SKM-1 treated with dmso at 0.1 percent for 144 hours (cell line): ENCODE data around the gene STX16.

Experiments
- DNase-seq: peaks from one replicate; lab custom pipeline; 2025; ENCODE audit not compliant: unreplicated experiment; lab: John Stamatoyannopoulos, UW

STX16 gene, protein sequence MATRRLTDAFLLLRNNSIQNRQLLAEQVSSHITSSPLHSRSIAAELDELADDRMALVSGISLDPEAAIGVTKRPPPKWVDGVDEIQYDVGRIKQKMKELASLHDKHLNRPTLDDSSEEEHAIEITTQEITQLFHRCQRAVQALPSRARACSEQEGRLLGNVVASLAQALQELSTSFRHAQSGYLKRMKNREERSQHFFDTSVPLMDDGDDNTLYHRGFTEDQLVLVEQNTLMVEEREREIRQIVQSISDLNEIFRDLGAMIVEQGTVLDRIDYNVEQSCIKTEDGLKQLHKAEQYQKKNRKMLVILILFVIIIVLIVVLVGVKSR

DNA sequence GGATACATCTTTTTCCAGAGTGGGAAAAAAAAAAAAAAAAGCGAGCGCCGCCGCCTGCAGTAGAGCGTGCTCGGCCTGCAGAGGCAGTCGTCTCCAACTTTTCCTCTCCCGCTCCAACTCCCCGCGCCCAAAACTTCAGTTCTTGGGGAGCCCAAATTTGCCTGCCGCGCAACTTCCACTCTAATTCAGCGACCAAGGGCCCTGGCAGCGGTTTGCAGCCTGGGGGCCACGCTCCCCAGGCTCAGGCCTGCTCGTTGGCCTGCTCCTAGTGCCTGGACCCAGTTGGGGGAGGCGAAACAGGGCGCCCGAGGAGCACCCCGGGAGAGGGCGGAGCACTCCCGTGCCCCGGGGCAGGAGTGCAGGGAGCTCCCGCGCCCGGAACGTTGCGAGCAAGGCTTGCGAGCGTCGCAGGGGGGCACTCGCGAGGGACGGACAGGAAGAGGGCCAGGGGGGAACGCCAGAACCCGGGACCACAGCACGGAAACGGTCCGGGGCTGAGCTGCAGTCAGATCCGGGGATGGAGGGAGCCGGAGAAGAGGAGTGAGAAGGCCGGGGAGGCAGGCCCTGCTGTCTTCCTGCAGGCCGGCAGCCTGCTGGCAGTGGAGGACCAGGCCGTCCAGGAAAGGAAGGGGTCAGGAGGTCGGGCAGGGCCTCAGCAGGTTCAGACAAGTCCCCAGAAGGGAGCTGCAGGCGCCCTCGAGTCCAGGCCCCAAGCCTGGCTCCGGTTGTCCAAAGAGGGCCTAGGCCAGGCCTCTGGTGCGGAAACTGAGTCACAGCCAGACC lies at the start of gene STX16:
Gene STX16, plus strand, starts transcription at position 508 of the 783 bp plus-strand sequence. CDS start 724 bp downstream, outside the sequence.
- DNase-seq: peak; percentile 88

DNA sequence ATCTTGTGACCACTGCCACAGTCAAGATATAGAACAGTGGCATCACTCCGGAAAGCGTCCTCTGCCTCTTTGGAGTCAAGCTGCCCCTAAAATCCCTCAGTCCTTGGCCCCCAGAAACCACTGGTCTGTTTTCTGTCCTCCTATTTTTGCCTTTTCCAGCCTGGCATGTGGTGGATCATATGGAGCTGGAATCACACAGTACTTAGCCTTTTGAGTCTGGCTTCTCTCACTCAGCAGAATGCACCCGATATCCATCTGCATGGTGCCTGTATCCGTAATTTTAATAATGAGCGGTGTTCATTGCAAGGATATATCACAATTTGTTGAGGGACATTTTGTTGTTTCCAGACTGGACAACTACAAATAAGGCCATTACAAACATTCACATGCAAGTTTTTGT lies 49.0 kb upstream of the STX16 start:
- no peak for DNase-seq

DNA sequence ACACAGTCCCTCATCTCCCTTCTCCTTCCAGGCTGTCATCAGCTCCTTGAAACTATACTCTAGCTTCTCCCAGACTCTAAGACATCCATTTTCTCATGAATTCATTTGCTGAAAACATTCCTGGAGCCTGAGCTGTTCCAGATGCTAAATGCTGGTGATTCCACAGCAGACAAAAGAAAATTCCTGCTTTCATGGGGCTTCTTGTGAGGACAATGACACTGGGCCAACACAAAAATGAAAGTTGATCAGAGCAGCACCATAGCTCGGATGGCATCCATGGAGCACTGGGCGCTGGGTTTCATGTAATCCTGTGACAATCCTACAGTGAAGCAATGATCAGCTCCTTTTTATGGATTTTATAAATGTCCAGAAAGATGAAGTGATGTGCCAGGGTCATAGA lies 47.4 kb upstream of the STX16 start:
- no peak for DNase-seq

DNA sequence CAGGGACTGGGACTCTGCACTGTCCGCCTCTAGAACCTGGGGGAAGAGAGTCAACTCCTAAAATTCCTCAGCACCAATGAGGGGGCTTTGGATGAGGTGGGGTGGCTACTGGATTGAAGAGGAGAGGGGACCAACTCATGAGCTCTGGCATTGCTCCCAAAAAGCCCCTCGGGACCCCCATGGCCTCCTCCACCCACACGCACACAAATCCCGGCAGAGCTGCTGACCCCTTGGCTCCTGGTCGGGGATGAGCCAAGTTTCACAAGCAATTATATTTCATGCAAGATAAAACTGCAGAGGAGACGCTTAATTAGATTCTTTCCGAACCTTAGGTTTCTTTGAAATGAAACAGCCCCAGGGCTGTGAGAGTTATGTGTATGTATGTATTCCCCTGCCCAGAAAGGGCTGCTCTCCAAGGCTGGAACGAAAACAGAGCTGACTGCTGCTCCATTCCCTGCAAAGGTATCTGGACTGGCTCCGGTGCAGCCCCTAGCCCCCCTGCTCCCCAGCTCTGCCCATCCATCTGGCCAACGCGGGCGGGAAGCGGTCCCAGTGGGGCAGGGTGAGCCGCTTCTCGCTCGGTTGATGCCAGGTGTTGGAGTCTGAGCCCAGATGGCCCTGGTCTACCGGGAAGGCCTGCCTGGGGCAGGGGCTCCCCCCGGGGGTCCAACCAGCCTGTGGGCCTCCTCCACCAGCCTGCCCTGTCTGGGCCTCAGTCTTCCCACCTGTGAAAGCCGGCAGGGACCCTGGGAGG lies 46.8 kb upstream of the STX16 start:
- no peak for DNase-seq

DNA sequence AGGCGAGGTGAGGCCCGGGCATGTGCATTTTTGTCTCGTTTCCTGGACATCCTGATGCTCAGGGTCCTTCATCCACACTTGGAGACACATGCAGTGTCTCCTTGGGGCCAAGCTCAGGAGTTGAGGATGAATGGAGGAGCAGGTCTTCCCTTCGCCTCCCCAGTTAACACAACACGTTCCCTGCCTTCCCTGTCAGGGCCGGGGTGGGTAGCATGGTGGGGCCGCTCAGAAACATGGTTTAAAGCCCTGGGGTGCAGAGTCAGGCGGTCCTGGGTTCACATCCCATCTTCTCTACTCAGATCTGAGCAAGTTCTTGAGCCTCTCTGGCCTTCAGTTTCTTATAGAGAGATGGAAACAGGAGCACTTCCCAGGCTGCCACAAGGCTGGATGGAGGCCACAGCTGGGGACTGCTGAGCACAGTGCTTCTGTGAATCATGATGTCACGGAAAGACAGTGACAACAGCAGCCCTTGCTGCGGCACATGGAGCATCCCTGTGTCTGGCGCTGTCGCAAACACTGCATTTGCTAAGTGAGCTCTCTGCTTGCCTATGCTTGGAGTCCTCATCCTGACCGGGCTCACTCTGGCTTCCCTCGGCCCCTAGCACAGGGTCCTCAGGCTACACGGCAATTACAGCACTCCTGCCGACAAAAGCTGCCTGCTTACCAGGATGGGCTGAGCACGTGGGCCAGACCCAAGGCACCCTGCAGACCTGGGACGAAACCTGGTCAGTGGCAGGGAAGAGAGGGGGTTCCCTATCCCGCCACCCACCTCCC lies 45.6 kb upstream of the STX16 start:
- DNase-seq: no peak

DNA sequence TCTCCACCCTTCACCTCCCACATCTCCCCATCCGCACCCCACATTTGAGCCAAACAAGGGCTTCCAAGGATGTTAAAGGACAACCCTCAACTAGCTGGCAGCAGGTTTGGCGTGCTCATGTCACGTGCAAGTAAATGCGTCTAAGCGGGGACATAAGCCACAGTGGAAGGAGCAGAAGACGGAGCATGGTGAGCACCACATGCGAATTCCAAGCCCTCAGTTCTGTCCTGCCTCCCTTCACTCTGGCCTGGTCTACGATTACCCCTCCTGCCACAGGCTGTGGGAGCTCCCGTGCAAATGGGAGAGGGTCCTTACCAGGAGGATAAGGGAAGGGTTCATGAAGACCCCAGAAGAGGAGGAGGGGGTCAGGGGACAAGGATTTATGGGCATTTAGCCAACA lies 44.9 kb upstream of the STX16 start:
- DNase-seq: no peak

DNA sequence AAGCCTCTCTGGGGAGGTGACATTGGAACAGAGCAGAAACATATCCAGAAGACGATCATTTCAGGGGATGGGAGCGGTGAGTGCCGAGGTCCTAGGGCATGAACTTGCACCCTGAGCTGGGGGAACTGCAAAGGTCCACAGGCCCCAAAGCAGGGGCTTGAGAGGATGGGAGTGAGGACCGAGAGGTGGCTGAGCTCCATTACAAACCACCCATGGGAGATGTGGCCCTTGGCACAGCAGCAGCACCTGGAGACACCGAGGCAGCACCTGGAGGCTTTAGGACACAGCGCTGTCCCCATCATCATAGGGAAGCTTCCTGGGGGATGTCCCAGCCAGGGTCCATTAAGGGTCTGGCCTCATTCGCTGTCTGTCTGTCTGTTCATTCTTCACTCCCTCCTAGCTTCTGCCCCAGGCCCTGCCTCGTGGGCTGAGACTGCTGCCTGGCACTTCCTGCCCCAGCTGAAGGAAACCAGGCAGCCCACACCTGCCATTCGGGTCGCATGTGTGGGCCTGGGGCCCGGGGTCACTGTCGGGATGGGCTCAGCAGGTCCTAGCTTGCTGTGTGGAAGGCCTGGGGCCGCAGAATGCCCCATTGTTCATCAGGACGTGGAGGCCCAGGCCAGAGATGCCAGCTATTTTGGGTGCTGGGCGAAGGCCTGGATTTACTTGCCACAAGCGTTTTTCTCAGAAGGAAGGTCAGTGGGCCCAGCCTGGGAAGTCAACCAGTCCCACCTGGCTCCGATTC lies 42.8 kb upstream of the STX16 start:
- no peak for DNase-seq

DNA sequence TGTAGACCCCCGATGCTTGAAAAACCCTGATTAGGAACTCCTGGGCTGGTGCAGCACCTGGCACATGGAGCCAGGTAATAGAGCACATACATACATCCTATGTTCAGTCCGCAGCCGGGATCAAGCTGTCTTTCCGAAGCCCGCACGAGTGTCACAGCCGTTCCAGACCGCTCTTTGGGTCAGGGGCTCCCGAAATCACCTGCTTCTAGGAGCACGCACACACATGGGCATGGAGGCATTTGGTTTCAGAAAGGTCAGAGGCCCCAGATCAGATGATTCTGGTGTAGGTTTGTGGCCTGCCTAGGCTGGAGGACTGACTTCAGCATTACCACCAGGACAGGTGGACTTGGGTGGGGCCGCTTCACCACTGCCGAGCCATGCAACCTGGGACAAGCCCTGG lies 42.1 kb upstream of the STX16 start:
- DNase-seq: no peak

DNA sequence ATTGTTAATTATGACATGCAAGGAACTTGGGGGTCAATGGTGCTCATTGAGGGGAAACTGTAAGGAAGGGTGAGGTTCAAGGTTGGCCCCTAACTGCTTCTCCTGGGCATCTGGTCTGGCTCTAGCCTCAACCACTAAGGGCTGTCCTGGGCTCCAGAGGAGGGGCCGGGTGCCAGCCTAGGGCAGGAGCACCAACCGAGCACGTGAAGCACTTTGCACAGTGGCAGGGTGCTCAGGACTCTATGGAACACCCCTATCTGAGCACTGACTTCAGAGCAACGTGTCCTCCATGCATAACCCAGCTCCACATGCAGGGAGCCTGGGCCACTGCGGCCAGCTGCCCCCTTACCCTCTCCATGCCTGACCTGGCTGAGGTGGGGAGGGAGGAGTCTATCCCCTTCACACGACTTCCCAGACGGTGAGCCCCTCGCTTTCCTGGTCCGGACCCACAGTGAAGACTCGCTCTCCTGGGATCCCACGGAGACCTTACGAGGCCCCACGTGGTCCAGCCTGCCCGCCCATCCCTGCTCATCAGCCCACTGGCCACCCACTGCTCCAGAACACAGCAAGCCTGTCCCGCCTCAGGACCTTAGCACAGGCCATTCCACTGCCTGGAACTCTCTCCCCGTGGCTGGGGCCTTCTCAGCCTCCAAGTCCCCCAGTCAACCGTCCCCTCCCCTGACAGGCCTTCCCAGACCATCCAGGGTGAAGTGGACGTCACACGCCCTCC lies 40.8 kb upstream of the STX16 start:
- no peak for DNase-seq

DNA sequence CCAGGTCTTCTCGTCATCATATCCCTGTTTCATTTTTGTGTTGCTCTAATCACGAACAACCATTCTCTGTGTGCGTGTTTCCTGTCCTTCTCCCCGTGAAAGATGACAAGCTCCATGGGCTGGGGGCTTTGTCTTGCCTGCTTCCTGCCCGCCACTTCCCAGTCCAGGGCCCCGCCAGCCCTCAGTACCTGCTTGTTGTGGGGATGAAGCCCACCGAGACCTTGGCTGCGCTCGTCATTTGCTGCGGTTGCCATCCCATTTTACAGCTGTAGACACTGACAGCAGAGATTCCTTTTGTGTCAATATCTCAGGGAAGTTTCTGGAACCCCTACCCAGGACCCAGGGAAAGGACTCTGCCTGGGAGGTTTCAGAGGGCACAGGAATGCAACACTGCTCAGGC lies 40.3 kb upstream of the STX16 start:
- no peak for DNase-seq

DNA sequence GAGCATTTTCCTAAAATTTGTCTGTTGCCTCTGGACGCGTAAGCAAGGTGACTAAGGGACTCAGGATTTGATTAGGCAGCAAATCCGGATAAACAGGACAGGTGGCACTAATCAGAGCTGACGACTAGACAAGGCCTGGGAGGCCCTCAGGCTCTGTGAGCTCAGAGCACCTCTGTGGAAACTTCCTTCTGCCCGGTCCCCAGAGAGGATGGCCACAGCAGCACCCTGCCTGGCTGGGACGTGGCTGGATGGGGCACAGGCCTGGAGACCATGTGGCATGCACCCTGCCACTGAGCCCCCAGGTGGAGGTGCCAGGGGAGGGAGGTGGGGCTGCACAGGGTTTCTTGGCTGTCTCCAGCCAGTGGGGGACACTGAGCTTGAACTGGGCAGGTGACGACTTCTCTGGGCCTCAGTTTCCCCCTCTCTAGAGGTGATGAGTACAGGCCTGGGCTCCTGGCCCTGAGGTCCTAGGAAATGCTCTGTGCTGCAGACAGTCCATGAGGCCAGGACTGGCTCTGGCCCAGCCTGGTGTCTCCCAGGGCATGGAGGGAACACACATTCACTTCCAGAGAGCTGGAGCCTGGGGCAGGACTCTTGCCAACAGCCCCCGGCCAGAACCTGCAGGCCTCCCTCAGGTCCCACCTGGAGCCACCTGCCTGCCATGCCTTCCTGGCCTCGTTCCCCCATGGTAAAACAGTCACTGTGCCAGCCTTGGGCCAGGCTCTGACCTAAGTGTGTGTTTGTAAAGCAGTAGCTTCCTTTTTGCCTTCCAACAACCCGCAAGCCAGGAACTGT lies 39.6 kb upstream of the STX16 start:
- DNase-seq: no peak

DNA sequence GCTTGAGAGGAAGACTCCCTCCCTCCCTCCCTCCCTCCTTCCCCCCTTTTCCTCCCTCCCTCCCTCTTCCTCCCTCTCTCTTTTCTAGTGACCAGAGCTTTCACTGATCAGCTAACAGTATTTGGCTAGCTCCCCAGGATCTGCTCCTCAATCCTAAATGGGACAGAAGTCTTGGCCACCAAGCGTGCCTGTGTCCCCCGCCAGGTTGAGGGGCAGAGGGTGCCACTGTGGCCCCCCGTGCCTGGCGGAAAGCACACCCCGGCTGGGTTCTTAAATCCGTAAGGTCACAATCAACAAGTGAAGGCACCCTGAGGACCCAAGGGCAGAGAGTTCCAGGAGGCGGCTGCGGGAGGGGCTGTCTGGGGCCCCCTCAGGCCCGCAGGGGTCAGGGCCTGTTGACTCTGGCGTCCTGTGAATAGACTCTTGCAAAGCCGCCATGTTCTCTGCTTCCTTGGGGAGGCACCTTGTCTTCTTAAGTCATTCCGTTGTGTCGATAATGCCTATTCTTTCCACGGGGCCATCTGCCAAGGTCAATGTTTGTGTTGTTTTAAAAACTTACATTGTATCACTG lies 38.9 kb upstream of the STX16 start:
- DNase-seq: no peak

DNA sequence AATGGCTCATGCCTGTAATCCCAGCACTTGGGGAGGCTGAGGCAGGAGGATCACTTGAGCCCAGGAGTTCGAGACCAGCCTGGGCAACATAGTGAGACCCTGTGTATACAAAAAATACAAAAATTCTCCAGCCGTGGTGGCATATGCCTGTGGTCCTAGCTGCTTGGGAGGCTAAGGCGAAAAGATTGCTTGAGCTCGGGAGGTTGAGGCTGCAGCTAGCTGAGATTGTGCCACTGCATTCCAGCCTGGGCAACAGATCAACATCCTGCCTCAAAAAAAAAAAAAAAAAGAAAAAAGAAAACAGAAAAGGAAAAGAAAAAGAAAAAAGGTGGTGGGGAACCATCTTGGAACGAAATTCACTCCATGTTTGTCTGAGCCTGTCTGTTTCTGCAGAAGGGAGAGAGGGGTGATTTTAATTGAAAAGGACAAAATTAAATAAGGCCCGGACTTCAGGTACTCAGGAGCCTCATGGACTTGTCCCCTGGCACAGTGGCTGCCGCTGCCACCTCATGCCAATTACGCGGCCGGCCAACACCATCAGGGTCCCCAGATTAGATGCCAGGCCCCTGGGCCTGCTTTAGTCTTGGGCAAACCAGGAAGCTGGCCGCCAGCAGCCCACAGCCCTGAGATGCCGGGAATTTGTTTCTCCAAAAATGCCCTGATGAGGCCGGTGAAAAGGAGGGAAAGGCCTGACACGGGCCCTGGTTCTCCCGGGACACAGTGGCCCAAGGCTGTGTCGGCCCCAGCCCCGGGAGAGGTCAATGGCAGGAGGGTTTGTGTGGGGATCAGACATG lies 37.8 kb upstream of the STX16 start:
- no peak for DNase-seq

DNA sequence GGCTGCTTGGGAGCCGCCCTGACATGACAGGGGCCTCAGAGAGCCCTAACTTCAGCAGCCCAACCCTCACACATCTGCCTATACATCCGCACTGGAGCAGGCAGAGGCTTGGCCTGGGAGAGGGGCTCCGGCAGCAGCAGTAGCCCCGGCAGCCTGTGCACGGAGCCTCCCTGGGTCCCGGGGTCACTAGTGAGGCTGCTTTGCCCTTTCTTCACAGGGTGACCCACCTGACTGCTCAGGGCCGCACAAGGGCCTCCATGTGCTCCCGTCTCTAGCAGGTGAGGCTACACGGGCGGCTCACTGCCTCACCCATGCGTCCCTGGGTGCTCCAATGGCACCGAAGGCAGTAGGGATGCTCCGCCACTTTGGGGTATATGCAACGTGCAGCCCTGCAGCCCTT lies 36.7 kb upstream of the STX16 start:
- DNase-seq: no peak

DNA sequence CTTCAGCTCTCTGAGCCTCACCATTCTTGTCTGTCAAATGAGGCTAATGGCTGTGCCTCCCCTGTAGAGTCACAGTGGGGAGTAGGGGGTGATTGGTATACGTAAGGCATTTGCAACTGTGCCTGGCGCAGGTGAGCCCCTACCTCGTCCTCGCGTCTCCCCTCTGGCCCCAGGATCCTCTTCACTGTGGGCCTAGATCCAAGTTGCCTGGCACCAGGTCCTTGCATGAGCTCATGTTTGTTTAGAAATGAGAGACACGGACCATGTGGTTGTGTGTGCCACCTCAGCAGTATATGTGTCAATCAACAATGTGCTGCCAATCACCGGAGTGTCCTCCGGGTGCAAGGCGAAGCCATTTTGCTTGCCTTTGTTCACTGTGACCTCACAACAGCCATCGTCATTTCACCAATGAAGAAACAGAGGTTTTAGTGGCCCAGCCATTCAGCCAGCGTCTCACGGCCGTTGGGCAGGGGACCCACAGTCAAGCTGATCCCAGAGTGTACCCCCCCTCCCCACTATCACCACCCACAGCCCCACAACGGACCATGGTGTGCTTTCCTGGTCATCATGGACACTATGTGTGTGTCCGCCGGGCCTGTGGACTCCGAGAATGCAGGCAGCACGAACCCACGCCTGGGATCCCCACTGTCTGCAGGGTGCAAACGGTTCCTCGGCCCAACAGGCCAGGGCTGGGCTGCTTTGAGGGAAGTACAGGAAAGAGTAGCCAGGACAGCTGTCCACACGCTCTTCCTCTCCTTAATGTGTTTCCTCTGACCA lies 35.9 kb upstream of the STX16 start:
- no peak for DNase-seq

DNA sequence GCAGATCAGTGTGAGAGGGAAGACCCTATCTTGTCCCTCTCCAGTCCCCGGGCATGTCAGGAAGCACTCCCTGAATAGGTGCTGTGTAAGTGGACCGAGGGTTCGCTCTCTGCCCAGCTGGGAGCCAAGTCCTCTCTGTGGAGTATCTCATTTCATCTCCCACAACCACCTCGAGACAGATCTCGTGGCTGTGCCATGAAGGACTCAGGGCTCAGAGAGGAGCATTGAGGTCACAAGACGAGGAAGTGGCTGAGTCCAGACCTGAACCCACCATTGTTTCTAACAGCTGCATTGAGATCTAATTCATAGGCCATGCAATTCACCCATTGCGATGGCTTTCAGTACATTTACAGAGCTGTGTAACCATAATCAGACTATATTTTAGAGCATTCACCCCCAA lies 34.7 kb upstream of the STX16 start:
- DNase-seq: no peak

DNA sequence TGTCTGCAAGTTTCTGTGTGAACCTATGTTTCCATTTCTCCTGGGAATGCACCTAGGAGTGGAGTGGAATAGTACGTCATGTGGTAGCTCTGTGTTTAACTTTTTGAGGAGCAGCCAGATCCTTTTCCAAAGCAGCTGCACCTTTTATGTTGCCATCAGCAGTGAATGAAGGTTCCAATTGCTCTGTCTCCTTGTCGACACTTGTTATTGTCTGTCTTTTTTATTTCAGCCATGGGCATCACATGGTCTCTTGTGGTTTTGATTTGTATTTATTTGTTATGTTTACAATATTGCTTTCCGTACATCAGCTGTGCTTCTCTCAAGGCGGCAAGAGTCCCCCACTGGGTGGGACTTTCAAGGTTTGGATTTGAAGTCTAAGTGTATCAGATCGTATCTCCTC lies 33.9 kb upstream of the STX16 start:
- no peak for DNase-seq
